BLaER1 treated with 17β-estradiol and CSF1 and Interleukin-3, amounts not matched to agents 10 nM and 100 nM (cell line): ENCODE results near the gene PPP6R3.

Experiments
- H3K27ac ChIP-seq, 11 experiments: shearing (Covaris generic); formaldehyde crosslinking; 2 replicates each; pipeline ENCODE4 v1.8.1; 2022
- H3K27me3 ChIP-seq, 11 experiments: shearing (Covaris generic); formaldehyde crosslinking; 2 replicates each; pipeline ENCODE4 v1.8.1; 2022
- H3K36me3 ChIP-seq, 11 experiments: shearing (Covaris generic); formaldehyde crosslinking; 2 replicates each; pipeline ENCODE4 v1.8.1; 2022
- H3K4me1 ChIP-seq, 10 experiments: shearing (Covaris generic); formaldehyde crosslinking; 2 replicates each; pipeline ENCODE4 v1.8.1; 2022
- H3K4me2 ChIP-seq, 11 experiments: shearing (Covaris generic); formaldehyde crosslinking; 2 replicates each; pipeline ENCODE4 v1.8.1; 2022
- H3K4me3 ChIP-seq, 10 experiments: shearing (Covaris generic); formaldehyde crosslinking; 2 replicates each; pipeline ENCODE4 v1.8.1; 2022
- H3K9ac ChIP-seq, 11 experiments: shearing (Covaris generic); formaldehyde crosslinking; 2 replicates each; pipeline ENCODE4 v1.8.1; 2022
- H3K9me3 ChIP-seq, 11 experiments: shearing (Covaris generic); formaldehyde crosslinking; replicated peaks in 1 of 11; 2 replicates each; pipeline ENCODE4 v1.8.1; 2022
- H4K20me1 ChIP-seq, 11 experiments: shearing (Covaris generic); formaldehyde crosslinking; 2 replicates each; pipeline ENCODE4 v1.8.1; 2022
- Cebpa-rat ChIP-seq, 11 experiments: shearing (Covaris generic); IDR thresholded peaks; 2 replicates each; pipeline ENCODE4 v1.8.1; 2022

Gene PPP6R3

DNA sequence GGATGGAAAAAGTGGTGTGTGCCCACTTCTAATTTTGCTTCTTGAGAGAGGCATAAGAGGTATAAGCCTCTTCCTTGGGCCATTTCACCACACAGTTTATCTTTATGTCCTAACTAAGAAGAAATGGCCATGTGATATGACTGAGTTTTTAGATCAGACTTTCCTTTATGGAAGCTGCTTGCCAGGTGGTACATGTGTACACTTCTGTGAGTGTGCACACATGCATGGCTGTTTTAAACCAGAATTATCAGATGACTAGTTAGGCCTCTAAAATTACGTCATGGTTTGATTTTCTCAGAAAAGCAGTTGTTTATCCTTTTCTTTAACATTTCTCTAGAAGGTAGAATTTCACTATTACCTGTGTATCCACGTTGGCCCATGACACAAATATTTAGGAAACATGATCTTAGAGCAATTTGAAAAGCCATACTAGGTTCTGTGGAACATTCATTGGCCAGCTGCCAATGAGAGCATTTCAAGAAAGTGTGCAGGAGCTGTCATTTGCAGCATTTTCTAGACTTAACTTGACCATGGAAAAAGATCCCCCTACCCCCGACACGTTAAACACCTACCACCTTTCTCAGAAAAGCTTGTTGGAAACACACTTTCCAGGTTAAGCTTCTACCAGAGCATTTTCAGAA lies 114.6 kb downstream of the PPP6R3 start:
- TF ChIP-seq Cebpa-rat (IDR thresholded peaks at IDR 0.05) = no peak
- peaks cover 4 to 83% (median 22%) of the 10 kb centered on the region in 11 experiments; a peak in 15 of 22 replicates for H4K20me1 ChIP-seq
- no peaks in the 10 kb centered on the region for H3K27me3 ChIP-seq
- H3K4me1 ChIP-seq = peaks cover 0 to 36% (median 10%) of the 10 kb centered on the region in 10 experiments; a peak in 12 of 20 replicates
- H3K4me3 ChIP-seq = no peak overlapping the region
- H3K36me3 ChIP-seq = peaks cover 96 to 99% (median 98%) of the 10 kb centered on the region in 11 experiments
- no peak overlapping the region for H3K27ac ChIP-seq
- H3K9ac ChIP-seq = no peak overlapping the region
- peak overlapping the region in 2 of 11 experiments; percentile 3 to 25; a peak in 2 of 22 replicates for H3K4me2 ChIP-seq
- H3K9me3 ChIP-seq = peaks cover 0 to 10% (median 0%) of the 10 kb centered on the region in 11 experiments; a peak in 3 of 22 replicates

DNA sequence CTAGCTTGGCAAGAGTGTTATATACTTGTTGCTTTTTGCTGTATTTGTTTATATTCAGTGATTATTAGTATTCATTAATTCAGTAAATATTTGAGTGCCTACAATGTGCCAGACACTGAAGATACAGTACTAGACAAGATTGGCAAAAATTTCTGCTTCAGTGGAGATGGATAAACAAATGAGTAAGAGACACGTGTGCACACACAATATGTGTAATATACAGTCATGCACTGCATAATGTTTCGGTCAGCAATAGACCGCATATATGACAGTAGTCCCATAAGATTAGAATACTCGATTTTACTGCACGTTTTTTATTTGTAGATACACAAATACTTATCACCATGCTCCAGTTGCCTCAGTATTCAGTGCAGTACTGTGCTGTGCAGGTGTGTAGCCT lies 118.9 kb downstream of the PPP6R3 start:
- H3K27me3 ChIP-seq = no peaks in the 10 kb centered on the region
- peaks cover 69 to 97% (median 81%) of the 10 kb centered on the region in 11 experiments for H3K36me3 ChIP-seq
- no peak overlapping the region for H3K4me3 ChIP-seq
- peaks cover 16 to 81% (median 44%) of the 10 kb centered on the region in 11 experiments; a peak in 17 of 22 replicates for H4K20me1 ChIP-seq
- peak overlapping the region in 1 of 11 experiments; percentile 4; a peak in 1 of 22 replicates for H3K4me2 ChIP-seq
- H3K27ac ChIP-seq = no peak overlapping the region
- H3K9ac ChIP-seq = no peak overlapping the region
- no peak for TF ChIP-seq Cebpa-rat (IDR thresholded peaks at IDR 0.05)
- peaks cover 0 to 13% (median 0%) of the 10 kb centered on the region in 11 experiments; a peak in 3 of 22 replicates for H3K9me3 ChIP-seq
- H3K4me1 ChIP-seq = peaks cover 35 to 74% (median 48%) of the 10 kb centered on the region in 10 experiments

DNA sequence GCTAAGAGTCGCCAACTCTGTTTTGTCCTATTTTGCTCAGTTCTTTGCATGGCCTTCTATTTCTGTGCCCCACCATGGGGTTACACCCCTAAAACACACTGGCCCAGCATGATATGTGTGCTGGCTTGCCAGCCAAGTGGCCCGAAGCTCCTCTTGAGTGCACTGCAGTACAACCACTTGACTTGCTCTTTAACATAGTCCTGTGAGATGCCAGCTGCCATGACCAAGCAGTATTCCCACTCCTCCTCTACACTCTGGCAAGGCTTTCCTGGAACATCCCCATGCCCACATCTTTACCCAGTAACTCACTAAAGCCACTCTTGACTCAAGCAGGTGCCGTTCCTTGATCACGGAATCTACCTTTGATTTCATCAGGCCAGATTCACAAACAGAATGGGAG lies 120.9 kb downstream of the PPP6R3 start:
- Histone ChIP-seq H3K36me3 (peaks cover 66 to 97% (median 81%) of the 10 kb centered on the region in 11 experiments), H3K27ac (peak overlapping the region in 5 of 11 experiments; percentile 3 to 36 (median 24); a peak in 4 of 22 replicates), H3K4me2 (peak overlapping the region; percentile 38 to 94 (median 80); a peak in 21 of 22 replicates), H4K20me1 (peaks cover 16 to 87% (median 55%) of the 10 kb centered on the region in 11 experiments; a peak in 17 of 22 replicates), H3K9me3 (peaks cover 0 to 13% (median 0%) of the 10 kb centered on the region in 11 experiments; a peak in 3 of 22 replicates), H3K4me1 (peaks cover 35 to 69% (median 51%) of the 10 kb centered on the region in 10 experiments), H3K4me3 (peak overlapping the region in 1 of 10 experiments; percentile 15; a peak in 1 of 20 replicates), H3K9ac (0 out of 22 replicates have a peak overlapping the region, but pooled peaks of 1 of the 11 experiments have one; percentile 56), H3K27me3 (no peaks in the 10 kb centered on the region)
- no peak for TF ChIP-seq Cebpa-rat (IDR thresholded peaks at IDR 0.05)

DNA sequence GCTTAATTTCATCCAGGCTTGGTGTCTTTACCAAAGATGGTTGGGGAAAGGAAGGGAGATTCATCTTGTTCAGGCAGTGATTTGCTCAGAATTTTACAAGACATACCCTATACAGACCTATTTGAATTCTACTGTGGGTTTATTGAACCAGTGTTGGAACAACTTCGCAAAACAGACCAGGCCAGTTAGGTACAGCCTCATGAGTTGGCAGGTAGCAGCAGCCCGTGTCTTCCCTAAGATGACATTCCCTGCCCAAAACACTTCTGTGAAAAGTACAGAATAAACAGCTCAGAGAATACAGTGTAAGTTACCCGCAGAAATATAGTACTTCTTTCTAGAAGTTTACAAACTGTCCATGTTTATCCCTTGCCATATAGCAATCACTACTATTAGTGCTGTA lies 121.3 kb downstream of the PPP6R3 start:
- Histone ChIP-seq H3K36me3 (peaks cover 66 to 97% (median 81%) of the 10 kb centered on the region in 11 experiments), H3K4me3 (peak overlapping the region in 3 of 10 experiments; percentile 15 to 42 (median 36); a peak in 3 of 20 replicates), H3K4me1 (peaks cover 35 to 69% (median 51%) of the 10 kb centered on the region in 10 experiments), H3K27ac (peak overlapping the region in 5 of 11 experiments; percentile 2 to 36 (median 3); a peak in 7 of 22 replicates), H3K4me2 (peak overlapping the region; percentile 61 to 94 (median 80); a peak in 21 of 22 replicates), H3K27me3 (no peaks in the 10 kb centered on the region), H3K9me3 (peaks cover 0 to 13% (median 0%) of the 10 kb centered on the region in 11 experiments; a peak in 3 of 22 replicates), H4K20me1 (peaks cover 16 to 87% (median 57%) of the 10 kb centered on the region in 11 experiments; a peak in 17 of 22 replicates), H3K9ac (peak overlapping the region in 3 of 11 experiments; percentile 25 to 56 (median 55); a peak in 3 of 22 replicates)
- no peak for TF ChIP-seq Cebpa-rat (IDR thresholded peaks at IDR 0.05)

DNA sequence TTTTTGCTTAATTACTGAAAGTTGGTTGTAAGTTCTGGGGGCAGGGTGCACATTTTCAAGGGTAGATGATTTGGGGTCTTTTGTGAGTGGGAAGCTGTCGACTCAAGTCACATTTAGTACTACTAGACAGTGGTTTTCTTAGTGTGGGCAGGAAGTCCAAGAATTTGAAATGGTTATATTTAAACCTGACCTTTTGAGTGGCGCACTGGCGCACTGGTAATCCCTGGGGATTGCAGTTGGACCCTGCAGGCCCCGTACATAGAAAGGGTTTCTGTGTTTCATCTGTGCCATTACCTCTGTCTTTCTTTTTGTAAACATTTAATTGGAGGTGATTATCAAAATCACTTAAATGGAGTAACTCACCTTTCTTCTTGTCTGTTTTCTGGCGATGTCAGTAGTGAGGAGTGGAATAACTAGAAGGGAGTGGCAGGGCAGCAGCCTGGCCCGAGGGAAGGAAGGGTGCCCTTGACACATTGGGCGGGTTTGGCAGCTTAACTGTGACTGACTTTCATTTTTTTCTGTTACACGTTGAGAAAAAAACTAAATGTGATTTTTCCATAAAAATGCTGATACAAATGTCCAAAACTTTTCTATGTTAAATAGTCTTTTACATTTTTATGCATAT lies 122.0 kb downstream of the PPP6R3 start:
- peaks cover 67 to 97% (median 81%) of the 10 kb centered on the region in 11 experiments for H3K36me3 ChIP-seq
- no peak for TF ChIP-seq Cebpa-rat (IDR thresholded peaks at IDR 0.05)
- H4K20me1 ChIP-seq = peaks cover 16 to 90% (median 55%) of the 10 kb centered on the region in 11 experiments; a peak in 17 of 22 replicates
- H3K9ac ChIP-seq = peak overlapping the region in 5 of 11 experiments; percentile 6 to 56 (median 28); a peak in 7 of 22 replicates
- peak overlapping the region in 4 of 10 experiments; percentile 4 to 42 (median 26); a peak in 3 of 20 replicates for H3K4me3 ChIP-seq
- peak overlapping the region; percentile 61 to 94 (median 80) for H3K4me2 ChIP-seq
- peaks cover 35 to 69% (median 51%) of the 10 kb centered on the region in 10 experiments for H3K4me1 ChIP-seq
- peak overlapping the region in 9 of 11 experiments; percentile 0 to 39 (median 10); a peak in 8 of 22 replicates for H3K27ac ChIP-seq
- H3K27me3 ChIP-seq = no peaks in the 10 kb centered on the region
- peaks cover 0 to 13% (median 0%) of the 10 kb centered on the region in 11 experiments; a peak in 3 of 22 replicates for H3K9me3 ChIP-seq

DNA sequence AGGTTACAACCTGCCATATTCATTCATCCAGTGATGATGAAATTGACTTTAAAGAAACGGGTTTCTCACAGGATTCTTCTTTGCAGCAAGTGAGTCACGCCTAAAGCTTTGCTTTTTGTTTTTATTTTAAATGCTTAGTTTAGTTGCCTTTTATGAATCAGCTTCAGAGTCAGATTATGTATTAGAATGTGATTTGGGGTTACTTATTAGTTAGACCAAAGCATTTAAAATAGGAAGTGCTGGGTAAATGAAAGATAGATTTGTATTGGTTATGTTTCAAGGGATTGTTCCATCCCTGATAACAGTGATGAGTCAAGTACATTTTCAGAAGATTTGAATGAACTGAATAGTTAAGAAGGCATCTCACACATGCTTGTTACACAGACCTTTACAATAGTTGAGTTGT lies 122.5 kb downstream of the PPP6R3 start:
- Histone ChIP-seq H3K9me3 (peaks cover 0 to 13% (median 0%) of the 10 kb centered on the region in 11 experiments; a peak in 3 of 22 replicates), H4K20me1 (peaks cover 16 to 93% (median 50%) of the 10 kb centered on the region in 11 experiments; a peak in 17 of 22 replicates), H3K27me3 (no peaks in the 10 kb centered on the region), H3K36me3 (peaks cover 67 to 97% (median 81%) of the 10 kb centered on the region in 11 experiments), H3K27ac (peak overlapping the region in 6 of 11 experiments; percentile 7 to 39 (median 28); a peak in 4 of 22 replicates), H3K9ac (peak overlapping the region in 1 of 11 experiments; percentile 56; a peak in 2 of 22 replicates), H3K4me3 (peak overlapping the region in 1 of 10 experiments; percentile 42; a peak in 2 of 20 replicates), H3K4me1 (peaks cover 35 to 67% (median 49%) of the 10 kb centered on the region in 10 experiments), H3K4me2 (peak overlapping the region; percentile 61 to 94 (median 80); a peak in 21 of 22 replicates)
- no peak for TF ChIP-seq Cebpa-rat (IDR thresholded peaks at IDR 0.05)

DNA sequence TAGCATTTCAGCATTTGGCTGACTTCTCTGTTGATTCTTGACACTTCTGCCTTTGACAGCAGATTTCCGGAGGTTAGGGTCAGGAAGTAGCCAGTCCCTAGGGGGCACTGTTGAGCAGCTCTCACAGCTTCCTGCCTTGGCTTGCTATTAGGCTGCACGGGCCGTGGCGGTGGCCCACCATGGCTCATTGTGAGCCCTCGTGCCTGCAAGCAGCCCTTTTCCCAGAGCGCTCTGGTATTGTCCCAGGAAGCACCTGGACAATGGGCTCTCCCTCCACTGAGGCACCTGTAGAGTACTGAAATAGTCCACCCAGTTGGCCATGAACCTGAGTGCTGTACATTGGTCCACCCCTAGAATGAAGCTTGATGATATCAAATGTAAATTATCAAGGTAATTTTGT lies 123.5 kb downstream of the PPP6R3 start:
- peaks cover 16 to 93% (median 49%) of the 10 kb centered on the region in 11 experiments; a peak in 17 of 22 replicates for H4K20me1 ChIP-seq
- peaks cover 67 to 97% (median 81%) of the 10 kb centered on the region in 11 experiments for H3K36me3 ChIP-seq
- peaks cover 35 to 56% (median 44%) of the 10 kb centered on the region in 10 experiments for H3K4me1 ChIP-seq
- peak overlapping the region in 4 of 11 experiments; percentile 7 to 39 (median 24); a peak in 4 of 22 replicates for H3K27ac ChIP-seq
- no peak for TF ChIP-seq Cebpa-rat (IDR thresholded peaks at IDR 0.05)
- H3K4me3 ChIP-seq = peak overlapping the region in 1 of 10 experiments; percentile 27; a peak in 2 of 20 replicates
- peak overlapping the region in 1 of 11 experiments; percentile 9; a peak in 1 of 22 replicates for H3K9ac ChIP-seq
- peak overlapping the region; percentile 58 to 94 (median 73) for H3K4me2 ChIP-seq
- no peaks in the 10 kb centered on the region for H3K27me3 ChIP-seq
- H3K9me3 ChIP-seq = peaks cover 0 to 10% (median 0%) of the 10 kb centered on the region in 11 experiments; a peak in 3 of 22 replicates

DNA sequence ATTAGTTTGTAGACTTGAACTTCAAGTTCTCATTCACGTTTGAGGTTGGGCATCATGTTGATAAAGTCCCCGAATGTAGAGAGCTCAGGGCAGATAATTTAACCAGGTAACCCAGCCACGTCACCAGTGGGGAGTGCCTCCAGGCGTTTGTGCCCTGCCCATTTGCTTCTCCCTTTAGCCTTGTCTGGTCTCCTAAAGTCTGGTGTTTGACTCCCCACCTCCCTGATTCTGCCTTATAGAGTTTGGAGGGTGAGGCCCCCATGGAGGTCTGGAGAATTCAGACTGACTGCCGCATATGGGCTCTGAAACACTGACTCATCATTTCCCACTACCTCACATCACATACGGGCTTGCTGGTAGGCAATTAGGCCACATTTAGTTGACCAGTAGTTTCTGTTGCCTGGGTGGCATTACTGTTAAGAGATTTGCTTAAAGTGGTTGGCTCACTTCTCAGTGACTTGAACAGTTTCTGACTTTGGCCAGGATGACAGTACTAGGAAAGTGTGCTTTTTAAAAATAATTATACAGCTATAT lies 124.5 kb downstream of the PPP6R3 start:
- TF ChIP-seq Cebpa-rat (IDR thresholded peaks at IDR 0.05) = no peak
- H3K27ac ChIP-seq = no peak overlapping the region
- no peak overlapping the region for H3K9ac ChIP-seq
- no peaks in the 10 kb centered on the region for H3K27me3 ChIP-seq
- H3K36me3 ChIP-seq = peaks cover 66 to 97% (median 81%) of the 10 kb centered on the region in 11 experiments
- H4K20me1 ChIP-seq = peaks cover 16 to 90% (median 47%) of the 10 kb centered on the region in 11 experiments; a peak in 18 of 22 replicates
- peaks cover 35 to 50% (median 41%) of the 10 kb centered on the region in 10 experiments for H3K4me1 ChIP-seq
- H3K4me2 ChIP-seq = 0 out of 22 replicates have a peak overlapping the region, but pooled peaks of 1 of the 11 experiments have one; percentile 94
- peaks cover 0 to 4% (median 0%) of the 10 kb centered on the region in 11 experiments; a peak in 1 of 22 replicates for H3K9me3 ChIP-seq
- H3K4me3 ChIP-seq = no peak overlapping the region
